SU-DHL-6 (cell line): ENCODE results near the gene TNFRSF19.

Source experiments
- H2AFZ ChIP-seq: fragments of 200-600 bp; sonication (generic); 2 replicates; pipeline ENCODE4 v1.6.1; 2014; ENCODE audit warnings: low read depth, mild to moderate bottlenecking, moderate library complexity, mixed read lengths, antibody characterized with exemption, low read length; ENCODE audit not compliant: severe bottlenecking
- H3F3A ChIP-seq: fragments of 200-600 bp; shearing (Covaris generic); 2 replicates; pipeline ENCODE4 v1.6.0; 2016; ENCODE audit warnings: antibody characterized with exemption, mild to moderate bottlenecking; ENCODE audit not compliant: insufficient read depth
- H3K27ac ChIP-seq: fragments of 200-600 bp; sonication (generic); 2 replicates; pipeline ENCODE4 v1.5.1; 2016; ENCODE audit warnings: low read depth, mild to moderate bottlenecking, low read length, moderate library complexity, mixed read lengths
- H3K27me3 ChIP-seq: fragments of 200-600 bp; sonication (generic), shearing (Covaris generic); 2 replicates; pipeline ENCODE4 v1.6.0; 2014; ENCODE audit warnings: mild to moderate bottlenecking, low read length
- H3K36me3 ChIP-seq: fragments of 200-600 bp; sonication (generic); 2 replicates; pipeline ENCODE4 v1.6.1; 2014; ENCODE audit warnings: mild to moderate bottlenecking, low read length, mixed read lengths
- H3K4me2 ChIP-seq: fragments of 300-600, 200-600 bp; shearing (Covaris generic), sonication (generic); 2 replicates; pipeline ENCODE4 v1.6.0; 2014; ENCODE audit warnings: low read length, low read depth, mild to moderate bottlenecking; ENCODE audit not compliant: poor library complexity, severe bottlenecking
- H3K4me3 ChIP-seq: fragments of 200-600 bp; sonication (generic); 2 replicates; pipeline ENCODE4 v1.5.1; 2014; ENCODE audit warnings: antibody characterized with exemption, low read length, mild to moderate bottlenecking, mixed read lengths; ENCODE audit not compliant: insufficient read depth, poor library complexity, severe bottlenecking
- H3K79me2 ChIP-seq: fragments of 200-600 bp; sonication (generic); 2 replicates; pipeline ENCODE4 v1.6.1; 2014; ENCODE audit warnings: mild to moderate bottlenecking, low read length, moderate library complexity; ENCODE audit not compliant: insufficient read depth
- H3K9ac ChIP-seq: fragments of 200-600 bp; sonication (generic); 2 replicates; pipeline ENCODE4 v1.7.0; 2014; ENCODE audit warnings: mild to moderate bottlenecking, low read length
- H3K9me2 ChIP-seq: fragments of 200-600 bp; sonication (generic); replicated peaks from 2 replicates; pipeline ENCODE4 v1.6.1; 2014; ENCODE audit warnings: low read length; ENCODE audit not compliant: insufficient read depth
- H3K9me3 ChIP-seq: fragments of 200-600 bp; sonication (generic); 2 replicates; pipeline ENCODE4 v1.6.1; 2014; ENCODE audit warnings: low read length, mixed read lengths; ENCODE audit not compliant: insufficient read depth
- H4K20me1 ChIP-seq: fragments of 200-600 bp; sonication (generic); 2 replicates; pipeline ENCODE4 v1.6.1; 2014; ENCODE audit warnings: low read depth, mild to moderate bottlenecking, antibody characterized with exemption, low read length, moderate library complexity, mixed read lengths
- EZH2phosphoT487 ChIP-seq: fragments of 200-600 bp; sonication (generic), shearing (Covaris generic); conservative IDR thresholded peaks from 2 replicates; pipeline ENCODE4 v1.6.1; 2018; ENCODE audit warnings: mild to moderate bottlenecking, antibody characterized with exemption, low read length, moderate library complexity, mixed read lengths
- TF ChIP-seq, protein P1 (sequence below): fragments of 200-600 bp; sonication (generic); IDR thresholded peaks from one replicate; pipeline ENCODE4 v1.5.1; 2017; ENCODE audit warnings: antibody characterized with exemption, mild to moderate bottlenecking, low read length, moderate library complexity; ENCODE audit not compliant: insufficient read depth, poor library complexity, severe bottlenecking

TNFRSF19 gene

DNA sequence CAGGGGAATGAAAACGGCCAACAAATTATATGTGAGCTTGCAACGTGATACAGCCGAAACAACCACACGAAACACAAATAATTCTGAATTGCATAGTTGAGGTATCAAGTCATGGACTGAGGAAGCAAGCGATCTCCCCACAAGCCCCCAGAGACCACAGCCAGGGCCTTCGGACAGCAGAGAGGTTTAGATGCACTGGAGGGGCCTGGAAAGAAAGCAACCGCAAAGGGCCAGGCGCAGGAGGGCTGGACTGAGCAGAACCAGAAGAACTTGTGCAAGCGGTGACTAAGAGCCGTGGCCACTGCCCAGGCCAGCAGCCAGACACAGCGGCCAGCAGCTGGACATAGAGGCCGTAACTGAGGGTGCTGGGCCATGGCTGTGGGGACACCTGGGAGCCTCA lies 131.4 kb downstream of the TNFRSF19 start:
- H3K79me2 ChIP-seq = no peaks in the 10 kb centered on the region
- no peaks in the 10 kb centered on the region for H3F3A ChIP-seq
- H3K36me3 ChIP-seq = no peaks in the 10 kb centered on the region
- no peak overlapping the region for H3K9ac ChIP-seq
- no peaks in the 10 kb centered on the region for H4K20me1 ChIP-seq
- no peaks in the 10 kb centered on the region for H3K9me3 ChIP-seq
- H3K4me3 ChIP-seq = no peak overlapping the region
- no peaks in the 10 kb centered on the region for H3K9me2 ChIP-seq
- TF ChIP-seq EZH2phosphoT487 = no peak
- TF ChIP-seq, protein P1, sequence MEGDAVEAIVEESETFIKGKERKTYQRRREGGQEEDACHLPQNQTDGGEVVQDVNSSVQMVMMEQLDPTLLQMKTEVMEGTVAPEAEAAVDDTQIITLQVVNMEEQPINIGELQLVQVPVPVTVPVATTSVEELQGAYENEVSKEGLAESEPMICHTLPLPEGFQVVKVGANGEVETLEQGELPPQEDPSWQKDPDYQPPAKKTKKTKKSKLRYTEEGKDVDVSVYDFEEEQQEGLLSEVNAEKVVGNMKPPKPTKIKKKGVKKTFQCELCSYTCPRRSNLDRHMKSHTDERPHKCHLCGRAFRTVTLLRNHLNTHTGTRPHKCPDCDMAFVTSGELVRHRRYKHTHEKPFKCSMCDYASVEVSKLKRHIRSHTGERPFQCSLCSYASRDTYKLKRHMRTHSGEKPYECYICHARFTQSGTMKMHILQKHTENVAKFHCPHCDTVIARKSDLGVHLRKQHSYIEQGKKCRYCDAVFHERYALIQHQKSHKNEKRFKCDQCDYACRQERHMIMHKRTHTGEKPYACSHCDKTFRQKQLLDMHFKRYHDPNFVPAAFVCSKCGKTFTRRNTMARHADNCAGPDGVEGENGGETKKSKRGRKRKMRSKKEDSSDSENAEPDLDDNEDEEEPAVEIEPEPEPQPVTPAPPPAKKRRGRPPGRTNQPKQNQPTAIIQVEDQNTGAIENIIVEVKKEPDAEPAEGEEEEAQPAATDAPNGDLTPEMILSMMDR = no peak
- no peaks in the 10 kb centered on the region for H3K27me3 ChIP-seq
- H2AFZ ChIP-seq = no peak overlapping the region
- no peak overlapping the region for H3K4me2 ChIP-seq
- no peak overlapping the region for H3K27ac ChIP-seq

DNA sequence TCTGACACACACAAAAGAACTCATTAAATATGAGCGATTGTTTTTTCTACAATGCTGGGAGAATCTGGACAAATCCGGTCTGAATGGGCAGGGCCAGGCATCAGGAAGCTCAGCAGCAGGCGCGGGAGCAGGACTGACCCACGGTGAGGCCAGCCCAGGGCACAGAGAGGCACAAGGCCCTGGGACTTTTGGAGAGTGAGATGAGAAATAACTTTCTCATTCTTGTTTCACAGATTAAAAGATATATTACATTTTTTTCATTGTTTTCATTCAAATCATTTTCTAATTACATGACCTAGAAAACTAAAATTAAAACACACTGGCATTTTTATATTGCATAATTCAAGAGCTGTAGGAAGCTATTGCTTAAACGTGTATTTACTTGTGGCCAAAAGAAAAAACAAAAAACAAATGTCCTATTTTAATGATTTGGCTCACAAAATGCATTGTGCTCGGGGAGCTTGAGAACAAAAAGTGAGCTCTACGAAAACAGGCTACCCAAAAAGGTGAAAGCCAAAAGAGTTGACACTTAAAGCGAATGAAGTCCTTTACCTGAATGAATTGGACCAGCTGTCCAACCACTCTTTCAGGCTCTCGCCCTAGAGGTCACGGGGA lies 133.1 kb downstream of the TNFRSF19 start:
- Histone ChIP-seq H3K4me2 (no peak overlapping the region), H2AFZ (no peak overlapping the region), H3K79me2 (no peaks in the 10 kb centered on the region), H3F3A (no peaks in the 10 kb centered on the region), H3K9ac (no peak overlapping the region), H3K4me3 (no peak overlapping the region), H3K36me3 (no peaks in the 10 kb centered on the region), H3K9me3 (no peaks in the 10 kb centered on the region), H4K20me1 (no peaks in the 10 kb centered on the region), H3K27me3 (no peaks in the 10 kb centered on the region), H3K27ac (no peak overlapping the region), H3K9me2 (no peaks in the 10 kb centered on the region)
- TF ChIP-seq, protein P1 = no peak
- TF ChIP-seq EZH2phosphoT487 = no peak

DNA sequence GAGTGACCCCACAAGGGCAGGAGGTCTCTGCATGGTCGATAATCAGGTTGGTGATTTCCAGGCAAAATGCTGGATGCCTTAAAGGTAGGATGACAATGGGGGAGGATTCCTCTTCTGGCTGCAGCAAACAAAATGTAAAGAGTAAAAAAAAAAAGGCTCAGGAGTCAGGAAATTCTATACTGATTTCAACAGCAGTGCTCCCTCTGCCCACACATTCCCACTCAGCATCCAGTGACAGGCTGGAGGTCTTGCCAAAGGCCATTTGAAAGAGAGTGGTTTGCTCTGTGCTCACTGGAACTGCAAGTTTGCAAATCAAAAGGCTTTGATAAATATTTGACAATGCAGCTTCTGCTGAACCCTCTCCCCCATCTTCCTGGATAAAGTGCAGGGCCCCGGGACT lies 135.4 kb downstream of the TNFRSF19 start:
- H3K79me2 ChIP-seq = no peaks in the 10 kb centered on the region
- no peaks in the 10 kb centered on the region for H3K9me2 ChIP-seq
- H3K27ac ChIP-seq = no peak overlapping the region
- H3K9me3 ChIP-seq = no peaks in the 10 kb centered on the region
- H3K4me3 ChIP-seq = no peak overlapping the region
- no peak overlapping the region for H3K9ac ChIP-seq
- H3F3A ChIP-seq = no peaks in the 10 kb centered on the region
- H4K20me1 ChIP-seq = no peaks in the 10 kb centered on the region
- TF ChIP-seq, protein P1 = no peak
- no peak for TF ChIP-seq EZH2phosphoT487
- no peaks in the 10 kb centered on the region for H3K27me3 ChIP-seq
- no peak overlapping the region for H3K4me2 ChIP-seq
- no peaks in the 10 kb centered on the region for H3K36me3 ChIP-seq
- no peak overlapping the region for H2AFZ ChIP-seq
